Peyer's patch (tissue), 4 donors: Measurements from ENCODE around the gene ADAMTS16.

Source experiments
- POLR2A ChIP-seq, 2 donors: fragments of 450-650 bp; IDR thresholded peaks; one replicate each; pipeline ENCODE4 v1.5.1; 2017; ENCODE audit warnings: antibody characterized with exemption in 2 of 2, mild to moderate bottlenecking in 2 of 2, moderate library complexity in 2 of 2
- TF ChIP-seq, protein P1 (sequence below), 6 experiments: fragments of 450-650 bp in 4 of 6; fragments of 200-600 bp in 2 of 6; sonication (generic) in 1 of 6; IDR thresholded peaks; one replicate each; pipeline ENCODE4 v1.5.1; 2017 to 2019; ENCODE audit warnings: antibody characterized with exemption in 6 of 6, mild to moderate bottlenecking in 3 of 6, moderate library complexity in 1 of 6

DNA sequence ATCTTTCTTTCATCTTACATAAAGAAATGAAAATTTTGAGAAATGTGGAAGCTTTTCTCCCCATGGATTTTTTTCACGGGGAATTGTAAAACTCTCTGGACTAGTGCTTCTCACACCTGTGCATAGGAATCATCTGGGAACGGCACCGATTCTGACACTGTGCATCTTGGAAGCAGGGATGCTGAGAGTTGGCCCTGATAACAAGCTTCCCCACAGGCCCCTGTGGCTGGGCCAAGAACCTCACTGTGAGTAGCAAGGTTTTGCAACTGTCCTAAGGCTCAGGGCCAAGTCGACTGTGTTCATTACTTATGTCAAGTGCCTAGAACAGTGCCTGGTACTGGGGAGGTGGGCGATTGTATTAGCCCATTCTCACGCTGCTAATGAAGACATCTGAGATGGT is 174.5 kb downstream of the ADAMTS16 start:
- TF ChIP-seq, protein P1, sequence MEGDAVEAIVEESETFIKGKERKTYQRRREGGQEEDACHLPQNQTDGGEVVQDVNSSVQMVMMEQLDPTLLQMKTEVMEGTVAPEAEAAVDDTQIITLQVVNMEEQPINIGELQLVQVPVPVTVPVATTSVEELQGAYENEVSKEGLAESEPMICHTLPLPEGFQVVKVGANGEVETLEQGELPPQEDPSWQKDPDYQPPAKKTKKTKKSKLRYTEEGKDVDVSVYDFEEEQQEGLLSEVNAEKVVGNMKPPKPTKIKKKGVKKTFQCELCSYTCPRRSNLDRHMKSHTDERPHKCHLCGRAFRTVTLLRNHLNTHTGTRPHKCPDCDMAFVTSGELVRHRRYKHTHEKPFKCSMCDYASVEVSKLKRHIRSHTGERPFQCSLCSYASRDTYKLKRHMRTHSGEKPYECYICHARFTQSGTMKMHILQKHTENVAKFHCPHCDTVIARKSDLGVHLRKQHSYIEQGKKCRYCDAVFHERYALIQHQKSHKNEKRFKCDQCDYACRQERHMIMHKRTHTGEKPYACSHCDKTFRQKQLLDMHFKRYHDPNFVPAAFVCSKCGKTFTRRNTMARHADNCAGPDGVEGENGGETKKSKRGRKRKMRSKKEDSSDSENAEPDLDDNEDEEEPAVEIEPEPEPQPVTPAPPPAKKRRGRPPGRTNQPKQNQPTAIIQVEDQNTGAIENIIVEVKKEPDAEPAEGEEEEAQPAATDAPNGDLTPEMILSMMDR (IDR thresholded peaks at IDR 0.05), result no peak
- no peak for TF ChIP-seq POLR2A (IDR thresholded peaks at IDR 0.05)
